Skin of body (tissue), 1 donor: ENCODE results near the gene AGR2. TPM values are rescaled to one million over a fixed set of nuclear protein-coding genes. Genes with fewer than 3 reads are reported as not detected.

Source experiments
- total RNA-seq: library from RNA; depleted of rRNA; stranded (reverse); fragments of >200 nt; gene quantifications from one replicate; pipeline ENCODE4 v1.2.3, GENCODE V29; 2014

AGR2 gene
- total RNA-seq, 1 donor from 2014 or later: 21.7 TPM

Other genes starting within 250 kb of the AGR2 start
- gene ANKMY2, start 159.2 kb downstream of the AGR2 start, total RNA-seq: 23.2 TPM
- 67.7 TPM for gene BZW2, start 158.8 kb downstream of the AGR2 start, total RNA-seq
- gene TSPAN13, start 51.2 kb downstream of the AGR2 start, total RNA-seq: 19.7 TPM
- not detected for gene AGR3, start 77.0 kb upstream of the AGR2 start, total RNA-seq